HK-2 (cell line): ENCODE results near the gene COX6B2.
"Not testable (repeated sequence)": the region's sequence is repeated elsewhere in the genome, so short reads cannot be mapped to it uniquely, and the experiment has no call there.

Source experiments
- DNase-seq: peaks from one replicate; pipeline ENCODE4 v3.0.0-alpha.2; 2018; ENCODE audit not compliant: unreplicated experiment

COX6B2 gene

GRCh38 chr19:55354698-55355212, at the start of gene COX6B2:
Gene COX6B2, minus strand, starts transcription at chr19:55354719. Its CDS starts 198 bp downstream, at chr19:55354521.
- DNase-seq = no peak

- DNase-seq = no peak
Observed at GRCh38 chr19:55402509-55402908, 48.0 kb upstream of the COX6B2 start.

- not testable (repeated sequence) for DNase-seq
Observed at GRCh38 chr19:55401390-55401789, 46.9 kb upstream of the COX6B2 start.

- no peak for DNase-seq
Observed at GRCh38 chr19:55400281-55401087, 46.0 kb upstream of the COX6B2 start.

GRCh38 chr19:55398200-55398925, 43.8 kb upstream of the COX6B2 start:
- DNase-seq = no peak

- DNase-seq = no peak
Observed at GRCh38 chr19:55392820-55393761, 38.6 kb upstream of the COX6B2 start.

GRCh38 chr19:55391702-55392615, 37.4 kb upstream of the COX6B2 start:
- no peak for DNase-seq

- DNase-seq = no peak
Observed at GRCh38 chr19:55391191-55391670, 36.7 kb upstream of the COX6B2 start.

- DNase-seq = no peak
Observed at GRCh38 chr19:55390461-55390880, 36.0 kb upstream of the COX6B2 start.

GRCh38 chr19:55389386-55390317, 35.1 kb upstream of the COX6B2 start:
- no peak for DNase-seq

GRCh38 chr19:55387736-55388497, 33.4 kb upstream of the COX6B2 start:
- no peak for DNase-seq

GRCh38 chr19:55386493-55386971, 32.0 kb upstream of the COX6B2 start:
- peak; percentile 74 for DNase-seq

- peak; percentile 100 for DNase-seq
Observed at GRCh38 chr19:55385724-55386492, 31.4 kb upstream of the COX6B2 start, which contains the start of gene RPL28. Gene RPL28, plus strand, starts transcription at chr19:55385932. Its CDS starts 426 bp downstream, at chr19:55386358.

- DNase-seq = peak; percentile 97
Observed at GRCh38 chr19:55384920-55385723, 30.6 kb upstream of the COX6B2 start.

GRCh38 chr19:55384131-55384919, 29.8 kb upstream of the COX6B2 start, which contains the start of gene TMEM238:
Gene TMEM238, minus strand, starts transcription at chr19:55384292. Its CDS starts 33 bp downstream, at chr19:55384259.
- DNase-seq = peak; percentile 58
